GM23338 (cell line): ENCODE measurements around the gene DST. TPM values are rescaled to one million over a fixed set of nuclear protein-coding genes. Genes with fewer than 3 reads are reported as not detected.

ENCODE experiments used
- ATAC-seq: fragments of 200-7000 bp; cut with Tn5 transposase; 3 replicates; pipeline ENCODE4 v1.9.1; 2020
- DNase-seq: peaks from one replicate; pipeline ENCODE4 v3.0.0-alpha.2; 2015; ENCODE audit warnings: low spot score
- H2AFZ ChIP-seq: fragments of 200-600 bp; sonication (generic); 2 replicates; pipeline ENCODE4 v1.8.0; 2016; ENCODE audit warnings: antibody characterized with exemption, mild to moderate bottlenecking, moderate library complexity
- H3F3A ChIP-seq: fragments of 200-600 bp; sonication (generic); replicated peaks from 2 replicates; pipeline ENCODE4 v1.8.0; 2017; ENCODE audit warnings: antibody characterized with exemption, mixed run types, low read depth
- H3K27ac ChIP-seq: fragments of 200-600 bp; sonication (generic); 2 replicates; pipeline ENCODE4 v1.6.1; 2016; ENCODE audit warnings: low read depth
- H3K27me3 ChIP-seq: fragments of 200-600 bp; sonication (generic); 2 replicates; pipeline ENCODE4 v1.8.0; 2016; ENCODE audit warnings: mild to moderate bottlenecking, mixed run types, moderate library complexity; ENCODE audit not compliant: insufficient read depth
- H3K36me3 ChIP-seq: fragments of 200-600 bp; sonication (generic); 2 replicates; pipeline ENCODE4 v1.8.0; 2016; ENCODE audit warnings: mild to moderate bottlenecking; ENCODE audit not compliant: insufficient read depth
- H3K4me1 ChIP-seq: fragments of 200-600 bp; sonication (generic); 2 replicates; pipeline ENCODE4 v1.8.0; 2016; ENCODE audit warnings: mild to moderate bottlenecking, moderate library complexity; ENCODE audit not compliant: insufficient read depth
- H3K4me2 ChIP-seq: fragments of 200-600 bp; sonication (generic); 2 replicates; pipeline ENCODE4 v1.7.1; 2017; ENCODE audit warnings: mixed run types
- H3K4me3 ChIP-seq: fragments of 200-600 bp; sonication (generic); 2 replicates; pipeline ENCODE4 v1.6.1; 2016; ENCODE audit warnings: mixed run types
- H3K79me2 ChIP-seq: fragments of 200-600 bp; sonication (generic); replicated peaks from 2 replicates; pipeline ENCODE4 v1.8.0; 2017; ENCODE audit warnings: mild to moderate bottlenecking; ENCODE audit not compliant: insufficient read depth
- H3K9me2 ChIP-seq: fragments of 200-600 bp; sonication (generic); 2 replicates; pipeline ENCODE4 v1.8.0; 2017; ENCODE audit not compliant: insufficient read depth
- H4K20me1 ChIP-seq: fragments of 200-600 bp; sonication (generic); replicated peaks from 2 replicates; pipeline ENCODE4 v1.8.0; 2017; ENCODE audit warnings: mild to moderate bottlenecking; ENCODE audit not compliant: insufficient read depth
- H3K27ac Mint-ChIP-seq: 2 replicates; pipeline ENCODE4 v1.8.0; 2020; ENCODE audit warnings: inconsistent platforms, mild to moderate bottlenecking, moderate library complexity, mixed read lengths
- H3K27me3 Mint-ChIP-seq: 3 replicates; pipeline ENCODE4 v1.8.0; 2022; ENCODE audit warnings: low read depth, mild to moderate bottlenecking, moderate library complexity, mixed read lengths, inconsistent platforms; ENCODE audit not compliant: insufficient read depth, poor library complexity
- H3K36me3 Mint-ChIP-seq: 3 replicates; pipeline ENCODE4 v1.8.0; 2021; ENCODE audit warnings: low read depth, mild to moderate bottlenecking, inconsistent platforms, moderate library complexity, mixed read lengths
- H3K4me1 Mint-ChIP-seq: 3 replicates; pipeline ENCODE4 v1.8.0; 2020; ENCODE audit warnings: mild to moderate bottlenecking, inconsistent platforms, mixed read lengths
- H3K4me3 Mint-ChIP-seq: 3 replicates; pipeline ENCODE4 v1.8.0; 2021; ENCODE audit warnings: moderate library complexity, mild to moderate bottlenecking, inconsistent platforms, mixed read lengths
- H3K9me3 Mint-ChIP-seq: 3 replicates; pipeline ENCODE4 v1.8.0; 2020; ENCODE audit warnings: moderate library complexity, mild to moderate bottlenecking, inconsistent platforms, mixed read lengths
- CREB1 ChIP-seq: fragments of 250-450 bp; sonication (Bioruptor Pico); IDR thresholded peaks from 2 replicates; pipeline ENCODE4 v1.5.0; 2020; ENCODE audit warnings: low read depth, mild to moderate bottlenecking, moderate library complexity
- EZH2 ChIP-seq: fragments of 200-600 bp; sonication (generic); IDR thresholded peaks from one replicate; pipeline ENCODE4 v1.8.0; 2017; ENCODE audit warnings: antibody characterized with exemption, mild to moderate bottlenecking, low read depth; ENCODE audit not compliant: unreplicated experiment
- JUNB ChIP-seq: IDR thresholded peaks from one replicate; pipeline ENCODE4 v1.6.1; 2016; ENCODE audit warnings: antibody characterized with exemption; ENCODE audit not compliant: unreplicated experiment
- POLR2AphosphoS5 ChIP-seq: IDR thresholded peaks from 2 replicates; pipeline ENCODE4 v1.6.1; 2016; ENCODE audit warnings: antibody characterized with exemption, low read depth
- STAT1 ChIP-seq: IDR thresholded peaks from one replicate; pipeline ENCODE4 v1.6.1; 2016; ENCODE audit warnings: antibody characterized with exemption; ENCODE audit not compliant: unreplicated experiment
- ZNF114 ChIP-seq: fragments of 250-450 bp; sonication (Bioruptor Pico); IDR thresholded peaks from 2 replicates; pipeline ENCODE4 v1.5.0; 2020; ENCODE audit warnings: mild to moderate bottlenecking, moderate library complexity
- ZNF462 ChIP-seq: fragments of 250-450 bp; sonication (Bioruptor Pico); IDR thresholded peaks from 2 replicates; pipeline ENCODE4 v1.5.0; 2020; ENCODE audit warnings: mild to moderate bottlenecking, moderate library complexity
- polyA plus RNA-seq: library from polyadenylated mRNA; unstranded; fragments of >200 nt; fragmentation: Nextera tagmentation; extraction: Ambion mirVana; gene quantifications from 2 replicates; pipeline ENCODE4 v1.2.1, GENCODE V29; 2016
- total RNA-seq: library from RNA; depleted of rRNA; stranded (reverse); fragments of >200 nt; shearing (Covaris generic); gene quantifications from 2 replicates; pipeline ENCODE4 v1.2.3, GENCODE V29; 2014
- TF ChIP-seq, protein P1 (sequence below): IDR thresholded peaks from 2 replicates; pipeline ENCODE4 v1.6.1; 2016; ENCODE audit warnings: antibody characterized with exemption
- TF ChIP-seq, protein P2 (sequence below): IDR thresholded peaks from one replicate; pipeline ENCODE4 v1.6.1; 2018; ENCODE audit warnings: antibody characterized with exemption; ENCODE audit not compliant: unreplicated experiment

The DST gene
- total and polyA plus RNA-seq, 2 experiments from 2014 or later, result 88.7 to 188 TPM

DNA sequence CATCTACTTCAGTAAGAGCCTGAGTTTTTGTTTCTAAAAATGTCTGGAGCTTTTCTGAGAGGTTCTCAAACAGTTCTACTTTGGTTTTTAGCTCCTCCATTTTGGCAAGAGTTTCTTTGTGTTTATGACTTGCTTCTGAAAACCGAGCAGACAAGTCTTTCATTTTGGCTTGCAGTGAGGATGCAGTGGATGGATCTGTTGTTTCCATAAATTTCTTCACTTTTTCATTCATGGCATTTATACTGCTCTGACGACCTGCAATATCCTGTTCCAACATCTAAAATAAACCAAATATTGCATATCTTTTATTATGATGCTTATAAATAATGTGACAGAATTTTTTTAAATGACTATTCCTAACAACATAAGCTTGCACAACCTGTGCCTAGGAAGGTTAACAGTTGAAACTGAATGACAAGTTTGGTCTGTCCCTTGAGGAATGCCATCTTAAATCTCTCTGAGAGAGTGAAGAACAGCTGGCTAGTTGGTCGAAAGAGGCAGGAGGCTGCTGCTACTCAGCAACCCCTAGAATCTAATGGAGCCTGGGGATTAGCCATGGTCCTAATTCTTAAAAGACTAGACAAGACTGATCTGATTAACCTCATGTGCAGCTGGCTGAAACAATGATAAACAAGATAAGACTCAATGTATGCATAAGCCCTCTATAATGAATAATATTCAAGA lies 69.8 kb downstream of the DST start:
- Histone ChIP-seq H4K20me1 (no peaks in the 10 kb centered on the region), H3K4me1 (no peaks in the 10 kb centered on the region), H2AFZ (no peak overlapping the region), H3K9me2 (no peaks in the 10 kb centered on the region), H3F3A (no peaks in the 10 kb centered on the region), H3K79me2 (no peaks in the 10 kb centered on the region), H3K36me3 (peaks cover 13% of the 10 kb centered on the region; the same call in 1 of the 2 replicates), H3K4me3 (no peak overlapping the region), H3K27me3 (no peaks in the 10 kb centered on the region), H3K4me2 (no peak overlapping the region), H3K27ac (no peak overlapping the region)
- peaks cover 33% of the 10 kb centered on the region for H3K36me3 Mint-ChIP-seq
- ATAC-seq (no peak), DNase-seq (no peak)
- H3K27ac Mint-ChIP-seq, result no peak overlapping the region
- no peak overlapping the region for H3K4me3 Mint-ChIP-seq
- H3K9me3 Mint-ChIP-seq, result peaks cover 10% of the 10 kb centered on the region; the same call in 2 of the 3 replicates
- H3K27me3 Mint-ChIP-seq, result no peaks in the 10 kb centered on the region
- H3K4me1 Mint-ChIP-seq, result peaks cover 2% of the 10 kb centered on the region; the same call in 1 of the 3 replicates
- TF ChIP-seq POLR2AphosphoS5, result no peak
- no peak for TF ChIP-seq EZH2
- TF ChIP-seq STAT1, result no peak
- TF ChIP-seq CREB1, result no peak

DNA sequence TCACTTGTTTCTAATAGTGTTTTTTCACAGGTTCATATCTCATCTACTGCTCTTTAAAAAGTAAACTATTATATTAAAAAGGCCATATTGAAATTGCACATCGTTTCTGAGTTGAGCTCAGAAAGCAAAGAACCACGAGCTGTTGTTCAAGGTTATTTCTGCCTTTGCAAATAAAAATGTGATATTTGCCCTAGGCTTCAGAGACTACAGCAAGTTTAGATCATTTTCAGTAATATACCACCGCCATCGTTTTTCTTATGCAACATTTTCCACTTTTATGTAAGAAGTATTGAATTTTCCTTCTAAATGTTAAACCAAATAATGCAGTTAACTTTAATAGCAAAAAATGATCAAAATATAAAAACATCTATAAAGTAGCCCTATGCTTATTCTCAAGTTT lies 71.1 kb downstream of the DST start:
- no peaks in the 10 kb centered on the region for H3K79me2 ChIP-seq
- no peak overlapping the region for H3K4me2 ChIP-seq
- peaks cover 13% of the 10 kb centered on the region; the same call in 1 of the 2 replicates for H3K36me3 ChIP-seq
- Mint-ChIP-seq H3K4me3 (no peak overlapping the region), H3K27me3 (no peaks in the 10 kb centered on the region), H3K36me3 (peaks cover 34% of the 10 kb centered on the region), H3K4me1 (peaks cover 5% of the 10 kb centered on the region; the same call in 1 of the 3 replicates), H3K9me3 (peaks cover 10% of the 10 kb centered on the region; the same call in 2 of the 3 replicates), H3K27ac (no peak overlapping the region)
- DNase-seq (no peak), ATAC-seq (no peak)
- H3K27ac ChIP-seq, result no peak overlapping the region
- H4K20me1 ChIP-seq, result no peaks in the 10 kb centered on the region
- no peaks in the 10 kb centered on the region for H3K4me1 ChIP-seq
- H3K27me3 ChIP-seq, result no peaks in the 10 kb centered on the region
- no peak overlapping the region for H2AFZ ChIP-seq
- no peak for TF ChIP-seq JUNB
- no peak for TF ChIP-seq ZNF114 (CRISPR knock-in tag)
- TF ChIP-seq EZH2, result no peak
- TF ChIP-seq, protein P1, sequence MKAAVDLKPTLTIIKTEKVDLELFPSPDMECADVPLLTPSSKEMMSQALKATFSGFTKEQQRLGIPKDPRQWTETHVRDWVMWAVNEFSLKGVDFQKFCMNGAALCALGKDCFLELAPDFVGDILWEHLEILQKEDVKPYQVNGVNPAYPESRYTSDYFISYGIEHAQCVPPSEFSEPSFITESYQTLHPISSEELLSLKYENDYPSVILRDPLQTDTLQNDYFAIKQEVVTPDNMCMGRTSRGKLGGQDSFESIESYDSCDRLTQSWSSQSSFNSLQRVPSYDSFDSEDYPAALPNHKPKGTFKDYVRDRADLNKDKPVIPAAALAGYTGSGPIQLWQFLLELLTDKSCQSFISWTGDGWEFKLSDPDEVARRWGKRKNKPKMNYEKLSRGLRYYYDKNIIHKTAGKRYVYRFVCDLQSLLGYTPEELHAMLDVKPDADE, result no peak
- no peak for TF ChIP-seq POLR2AphosphoS5
- no peak for TF ChIP-seq ZNF462 (CRISPR knock-in tag)
- no peak for TF ChIP-seq CREB1
- TF ChIP-seq, protein P2, sequence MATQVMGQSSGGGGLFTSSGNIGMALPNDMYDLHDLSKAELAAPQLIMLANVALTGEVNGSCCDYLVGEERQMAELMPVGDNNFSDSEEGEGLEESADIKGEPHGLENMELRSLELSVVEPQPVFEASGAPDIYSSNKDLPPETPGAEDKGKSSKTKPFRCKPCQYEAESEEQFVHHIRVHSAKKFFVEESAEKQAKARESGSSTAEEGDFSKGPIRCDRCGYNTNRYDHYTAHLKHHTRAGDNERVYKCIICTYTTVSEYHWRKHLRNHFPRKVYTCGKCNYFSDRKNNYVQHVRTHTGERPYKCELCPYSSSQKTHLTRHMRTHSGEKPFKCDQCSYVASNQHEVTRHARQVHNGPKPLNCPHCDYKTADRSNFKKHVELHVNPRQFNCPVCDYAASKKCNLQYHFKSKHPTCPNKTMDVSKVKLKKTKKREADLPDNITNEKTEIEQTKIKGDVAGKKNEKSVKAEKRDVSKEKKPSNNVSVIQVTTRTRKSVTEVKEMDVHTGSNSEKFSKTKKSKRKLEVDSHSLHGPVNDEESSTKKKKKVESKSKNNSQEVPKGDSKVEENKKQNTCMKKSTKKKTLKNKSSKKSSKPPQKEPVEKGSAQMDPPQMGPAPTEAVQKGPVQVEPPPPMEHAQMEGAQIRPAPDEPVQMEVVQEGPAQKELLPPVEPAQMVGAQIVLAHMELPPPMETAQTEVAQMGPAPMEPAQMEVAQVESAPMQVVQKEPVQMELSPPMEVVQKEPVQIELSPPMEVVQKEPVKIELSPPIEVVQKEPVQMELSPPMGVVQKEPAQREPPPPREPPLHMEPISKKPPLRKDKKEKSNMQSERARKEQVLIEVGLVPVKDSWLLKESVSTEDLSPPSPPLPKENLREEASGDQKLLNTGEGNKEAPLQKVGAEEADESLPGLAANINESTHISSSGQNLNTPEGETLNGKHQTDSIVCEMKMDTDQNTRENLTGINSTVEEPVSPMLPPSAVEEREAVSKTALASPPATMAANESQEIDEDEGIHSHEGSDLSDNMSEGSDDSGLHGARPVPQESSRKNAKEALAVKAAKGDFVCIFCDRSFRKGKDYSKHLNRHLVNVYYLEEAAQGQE, result no peak
- TF ChIP-seq STAT1, result no peak
- H3K4me3 ChIP-seq, result no peak overlapping the region
- no peaks in the 10 kb centered on the region for H3K9me2 ChIP-seq
- no peaks in the 10 kb centered on the region for H3F3A ChIP-seq
